SK-N-SH (cell line): Measurements from ENCODE around the gene NPPB. TPM values are rescaled to one million over a fixed set of nuclear protein-coding genes. Genes with fewer than 3 reads are reported as not detected.

Source experiments
- CTCF ChIA-PET: fragments of 300-600, 350-600 bp; formaldehyde crosslinking; extraction: SDS; loops from one replicate; lab custom pipeline; 2021; lab: Yijun Ruan, JAX
- POLR2A ChIA-PET: fragments of 350-600 bp; sonication (Branson Sonifier 250); formaldehyde crosslinking; extraction: SDS; loops from one replicate; lab custom pipeline; 2020; ENCODE audit warnings: antibody characterized with exemption, inconsistent platforms; lab: Yijun Ruan, JAX
- DNase-seq: peaks from one replicate; pipeline ENCODE4 v3.0.0; 2012
- H2AFZ ChIP-seq: fragments of 200-600 bp; sonication (generic); 2 replicates; pipeline ENCODE4 v1.8.1; 2016; ENCODE audit warnings: antibody characterized with exemption, mild to moderate bottlenecking, low read depth
- H3F3A ChIP-seq: fragments of 200-600 bp; sonication (generic); replicated peaks from 2 replicates; pipeline ENCODE3; 2016; ENCODE audit warnings: antibody characterized with exemption, mild to moderate bottlenecking; ENCODE audit not compliant: insufficient read depth
- H3K27ac ChIP-seq, 2 experiments: fragments of 200-500 bp in 1 of 2; fragments of 200-600 bp in 1 of 2; sonication (Bioruptor generic) in 1 of 2; sonication (generic), shearing (Covaris generic) in 1 of 2; 2 replicates each; pipeline versions ENCODE4 v1.5.1 to v1.6.1; 2014 to 2016; ENCODE audit warnings: low read depth in 2 of 2, inconsistent platforms in 1 of 2, low read length in 1 of 2, mild to moderate bottlenecking in 1 of 2, mixed read lengths in 1 of 2
- H3K27me3 ChIP-seq: fragments of 200-600 bp; sonication (generic), shearing (Covaris generic); 2 replicates; pipeline ENCODE4 v1.6.1; 2016; ENCODE audit warnings: mixed run types; ENCODE audit not compliant: insufficient read depth
- H3K36me3 ChIP-seq, 2 experiments: fragments of 200-500 bp in 1 of 2; fragments of 200-600 bp in 1 of 2; sonication (Bioruptor generic) in 1 of 2; sonication (generic) in 1 of 2; replicated peaks in 1 of 2; 2 replicates each; pipeline versions ENCODE3 to v1.5.1; 2014 to 2016; ENCODE audit warnings: low read length in 1 of 2, mild to moderate bottlenecking in 1 of 2; ENCODE audit not compliant: insufficient read depth in 2 of 2, control insufficient read depth in 1 of 2
- H3K4me1 ChIP-seq, 2 experiments: fragments of 200-500 bp in 1 of 2; fragments of 200-600 bp in 1 of 2; sonication (Bioruptor generic) in 1 of 2; sonication (generic), shearing (Covaris generic) in 1 of 2; 2 replicates each; pipeline versions ENCODE4 v1.5.1 to v1.6.1; 2014 to 2016; ENCODE audit warnings: low read depth in 1 of 2, low read length in 1 of 2, mixed run types in 1 of 2; ENCODE audit not compliant: insufficient read depth in 2 of 2, control insufficient read depth in 1 of 2
- H3K4me2 ChIP-seq: fragments of 200-600 bp; sonication (generic), shearing (Covaris generic); 2 replicates; pipeline ENCODE4 v1.6.1; 2017; ENCODE audit warnings: mixed run types
- H3K4me3 ChIP-seq, 2 experiments: fragments of 200-500 bp in 1 of 2; fragments of 200-600 bp in 1 of 2; sonication (Bioruptor generic) in 1 of 2; sonication (generic), shearing (Covaris generic) in 1 of 2; 2 replicates each; pipeline versions ENCODE4 v1.5.1 to v1.8.1; 2014 to 2016; ENCODE audit warnings: low read depth in 2 of 2, inconsistent platforms in 1 of 2, low read length in 1 of 2, mild to moderate bottlenecking in 1 of 2, mixed read lengths in 1 of 2, moderate library complexity in 1 of 2
- H3K79me2 ChIP-seq: fragments of 200-600 bp; sonication (generic); 2 replicates; pipeline ENCODE4 v1.8.1; 2017; ENCODE audit warnings: mild to moderate bottlenecking; ENCODE audit not compliant: insufficient read depth
- H3K9ac ChIP-seq: fragments of 200-600 bp; sonication (generic); 2 replicates; pipeline ENCODE4 v1.6.1; 2017; ENCODE audit warnings: mixed run types
- H3K9me2 ChIP-seq: fragments of 200-600 bp; sonication (generic); 2 replicates; pipeline ENCODE4 v1.6.1; 2017; ENCODE audit warnings: mixed run types
- H3K9me3 ChIP-seq: fragments of 200-600 bp; sonication (generic); 2 replicates; pipeline ENCODE4 v1.6.1; 2017; ENCODE audit warnings: mixed run types, mild to moderate bottlenecking, moderate library complexity
- H4K20me1 ChIP-seq: fragments of 200-600 bp; sonication (generic); 2 replicates; pipeline ENCODE4 v1.6.1; 2017; ENCODE audit warnings: mild to moderate bottlenecking, mixed run types; ENCODE audit not compliant: insufficient read depth
- ELF1 ChIP-seq: IDR thresholded peaks from 2 replicates; pipeline ENCODE4 v1.4.0; 2012
- EP300 ChIP-seq, 2 experiments: IDR thresholded peaks; 2 replicates each; pipeline versions ENCODE4 v1.4.0 to v1.6.1; 2012; ENCODE audit warnings: borderline replicate concordance in 1 of 2, low read depth in 1 of 2, low read length in 1 of 2
- EZH2phosphoT487 ChIP-seq: fragments of 200-600 bp; sonication (generic); IDR thresholded peaks from 2 replicates; pipeline ENCODE4 v1.6.1; 2017; ENCODE audit warnings: low read depth, mixed run types, mild to moderate bottlenecking, antibody characterized with exemption, moderate library complexity, borderline replicate concordance
- FOXJ3 ChIP-seq: sonication (generic); formaldehyde crosslinking; IDR thresholded peaks from 2 replicates; pipeline ENCODE4 v1.5.1; 2020; ENCODE audit warnings: mild to moderate bottlenecking, missing genetic modification reagents
- GABPA ChIP-seq: IDR thresholded peaks from 2 replicates; pipeline ENCODE4 v1.4.0; 2012; ENCODE audit warnings: low read depth, mild to moderate bottlenecking
- JUND ChIP-seq: IDR thresholded peaks from 2 replicates; pipeline ENCODE4 v1.4.0; 2012
- MAX ChIP-seq: IDR thresholded peaks from 2 replicates; pipeline ENCODE4 v1.4.0; 2012; ENCODE audit warnings: low read depth
- MEF2A ChIP-seq: IDR thresholded peaks from 2 replicates; pipeline ENCODE4 v1.4.0; 2012; ENCODE audit warnings: low read depth, borderline replicate concordance
- MXI1 ChIP-seq: IDR thresholded peaks from 2 replicates; pipeline ENCODE4 v1.6.1; 2012; ENCODE audit warnings: mild to moderate bottlenecking, low read depth, low read length, improper control_type of control experiment
- PBX3 ChIP-seq: IDR thresholded peaks from 2 replicates; pipeline ENCODE4; 2012
- POLR2AphosphoS5 ChIP-seq: IDR thresholded peaks from 2 replicates; pipeline ENCODE4 v1.6.1; 2012; ENCODE audit warnings: low read depth, low read length
- RAD21 ChIP-seq: IDR thresholded peaks from 2 replicates; pipeline ENCODE4 v1.6.1; 2012; ENCODE audit warnings: mild to moderate bottlenecking, low read length
- REST ChIP-seq: IDR thresholded peaks from 2 replicates; pipeline ENCODE4 v1.6.1; 2012; ENCODE audit warnings: mild to moderate bottlenecking, low read depth, low read length, moderate library complexity
- RXRA ChIP-seq: IDR thresholded peaks from 2 replicates; pipeline ENCODE4 v1.4.0; 2012; ENCODE audit warnings: low read depth, mild to moderate bottlenecking, borderline replicate concordance
- SIN3A ChIP-seq: IDR thresholded peaks from 2 replicates; pipeline ENCODE4 v1.6.1; 2012; ENCODE audit warnings: low read depth, mild to moderate bottlenecking, low read length, moderate library complexity, borderline replicate concordance
- SMC3 ChIP-seq: IDR thresholded peaks from 2 replicates; pipeline ENCODE4 v1.6.1; 2012; ENCODE audit warnings: low read depth, low read length, improper control_type of control experiment
- TCF12 ChIP-seq: IDR thresholded peaks from 2 replicates; pipeline ENCODE4 v1.4.0; 2012
- USF1 ChIP-seq: IDR thresholded peaks from 2 replicates; pipeline ENCODE4 v1.4.0; 2012; ENCODE audit warnings: low read depth, borderline replicate concordance
- USF2 ChIP-seq: fragments of 150-350 bp; IDR thresholded peaks from 2 replicates; pipeline ENCODE4 v1.6.1; 2017; ENCODE audit warnings: antibody characterized with exemption, low read length, low read depth, borderline replicate concordance
- WGBS: methylation state at CpG from one replicate; pipeline ENCODE4 v1.1.6; 2017; ENCODE audit warnings: low lambda C conversion rate; 5-methylcytosine and 5-hydroxymethylcytosine counted together
- polyA plus RNA-seq, 3 experiments: library from polyadenylated mRNA; depleted of rRNA; stranded (reverse); fragments of >200 nt; gene quantifications; 2 replicates each; pipeline ENCODE4 v1.2.3, GENCODE V29; 2012

The NPPB gene
- polyA plus RNA-seq, 1 of the 3 experiments (the other 2 are of a cell fraction) = 0.85 TPM

GRCh38 chr1:11825131-11825530 is 33.6 kb downstream of the NPPB start:
- ChIA-PET POLR2A (no interaction called here), CTCF (interaction anchor here (1.3 to 6.4 kb wide), 2 partner anchors 14 to 69 kb away, joined by 4 to 29 read pairs; no protein-coding TSS in a partner anchor)
- H2AFZ ChIP-seq = no peak overlapping the region
- H3K4me3 ChIP-seq = no peak overlapping the region
- H3K9me3 ChIP-seq = no peaks in the 10 kb centered on the region
- H3K79me2 ChIP-seq = no peaks in the 10 kb centered on the region
- WGBS = 92% methylated on average over 7 of the region's 7 CpGs
- peaks cover 8% of the 10 kb centered on the region for H3F3A ChIP-seq
- H3K9ac ChIP-seq = no peak overlapping the region
- TF ChIP-seq SIN3A = no peak
- no peaks in the 10 kb centered on the region for H3K9me2 ChIP-seq
- H3K27me3 ChIP-seq = no peaks in the 10 kb centered on the region
- no peaks in the 10 kb centered on the region for H3K4me1 ChIP-seq
- no peak for DNase-seq
- H3K27ac ChIP-seq = no peak overlapping the region
- H3K4me2 ChIP-seq = no peak overlapping the region
- no peaks in the 10 kb centered on the region for H4K20me1 ChIP-seq
- H3K36me3 ChIP-seq = peaks cover 10 to 61% of the 10 kb centered on the region in 2 experiments

DNA sequence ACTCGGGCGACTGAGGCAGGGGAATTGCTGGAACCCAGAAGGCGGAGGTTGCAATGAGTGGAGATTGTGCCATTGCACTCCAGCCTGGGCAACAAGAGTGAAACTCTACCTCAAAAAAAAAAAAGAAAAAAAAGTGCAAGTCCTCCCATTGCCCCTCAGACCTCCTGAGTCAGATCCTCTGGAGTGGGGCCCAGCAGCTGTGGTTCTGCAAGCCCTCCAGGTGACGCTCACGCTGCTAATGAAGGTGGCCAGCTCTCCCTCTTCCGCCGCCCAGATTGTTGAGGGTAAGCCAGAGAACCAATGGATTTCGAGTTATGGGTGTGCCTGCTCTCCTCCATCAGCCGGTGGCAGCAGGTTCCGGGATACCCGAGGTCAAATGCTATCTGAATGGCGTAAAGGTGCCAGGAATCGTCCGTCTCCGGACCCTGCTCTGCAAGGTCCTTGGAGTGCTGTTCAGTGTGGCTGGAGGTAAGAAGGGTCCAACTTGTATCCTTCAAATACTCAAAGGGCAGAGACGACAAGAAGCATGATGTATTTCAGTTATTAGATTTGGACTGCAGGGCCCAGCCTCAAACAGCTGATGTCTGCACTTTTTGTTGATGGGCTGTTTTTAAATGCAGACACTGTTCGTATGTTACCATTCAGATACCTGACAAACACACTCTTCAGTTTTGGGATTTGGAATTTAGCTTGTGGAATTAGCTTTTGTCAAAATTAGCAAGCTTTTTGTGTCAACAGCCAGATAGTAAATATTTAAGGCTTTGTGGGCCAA is 35.2 kb downstream of the NPPB start:
- H4K20me1 ChIP-seq = no peaks in the 10 kb centered on the region
- ChIA-PET CTCF (interaction anchor here (0.9 to 6.4 kb wide), 3 partner anchors 13 to 71 kb away, joined by 3 to 29 read pairs (median 5); no protein-coding TSS in a partner anchor), POLR2A (interaction anchor here (1.2 to 1.4 kb wide), 2 partner anchors 18 to 85 kb away, joined by 3 read pairs; partner anchors contain the start of genes CLCN6 and MTHFR)
- no peak for TF ChIP-seq EZH2phosphoT487
- TF ChIP-seq SIN3A = no peak
- no peak for TF ChIP-seq FOXJ3 (CRISPR knock-in tag)
- TF ChIP-seq MXI1 = no peak
- TF ChIP-seq RAD21 = no peak
- TF ChIP-seq RXRA = no peak
- TF ChIP-seq SMC3 = no peak
- no peak for TF ChIP-seq ELF1
- no peak for TF ChIP-seq MEF2A
- TF ChIP-seq POLR2AphosphoS5 = no peak
- TF ChIP-seq EP300 (IDR thresholded peaks at IDR 0.05; ENCODE audit: borderline replicate concordance in 1 of 2, low read depth in 1 of 2, low read length in 1 of 2) = no peak
- TF ChIP-seq REST = no peak
- no peak for TF ChIP-seq JUND
- no peak for TF ChIP-seq TCF12
- no peak for TF ChIP-seq MAX
- TF ChIP-seq USF2 = no peak
- TF ChIP-seq PBX3 = no peak
- no peak for TF ChIP-seq GABPA
- no peak for TF ChIP-seq USF1
- no peaks in the 10 kb centered on the region for H3K9me3 ChIP-seq
- H3K4me2 ChIP-seq = no peak overlapping the region
- no peaks in the 10 kb centered on the region for H3K79me2 ChIP-seq
- H3K4me3 ChIP-seq = no peak overlapping the region
- H3K9me2 ChIP-seq = no peaks in the 10 kb centered on the region
- H3K4me1 ChIP-seq = no peaks in the 10 kb centered on the region
- H3F3A ChIP-seq = peaks cover 14% of the 10 kb centered on the region
- peaks cover 14 to 60% of the 10 kb centered on the region in 2 experiments for H3K36me3 ChIP-seq
- WGBS = 98% methylated on average over 17 of the region's 17 CpGs
- no peak for DNase-seq
- no peak overlapping the region for H2AFZ ChIP-seq
- H3K27ac ChIP-seq = no peak overlapping the region
- H3K27me3 ChIP-seq = no peaks in the 10 kb centered on the region
- no peak overlapping the region for H3K9ac ChIP-seq
